Measurements from ENCODE around the gene ADCY5.

DNA sequence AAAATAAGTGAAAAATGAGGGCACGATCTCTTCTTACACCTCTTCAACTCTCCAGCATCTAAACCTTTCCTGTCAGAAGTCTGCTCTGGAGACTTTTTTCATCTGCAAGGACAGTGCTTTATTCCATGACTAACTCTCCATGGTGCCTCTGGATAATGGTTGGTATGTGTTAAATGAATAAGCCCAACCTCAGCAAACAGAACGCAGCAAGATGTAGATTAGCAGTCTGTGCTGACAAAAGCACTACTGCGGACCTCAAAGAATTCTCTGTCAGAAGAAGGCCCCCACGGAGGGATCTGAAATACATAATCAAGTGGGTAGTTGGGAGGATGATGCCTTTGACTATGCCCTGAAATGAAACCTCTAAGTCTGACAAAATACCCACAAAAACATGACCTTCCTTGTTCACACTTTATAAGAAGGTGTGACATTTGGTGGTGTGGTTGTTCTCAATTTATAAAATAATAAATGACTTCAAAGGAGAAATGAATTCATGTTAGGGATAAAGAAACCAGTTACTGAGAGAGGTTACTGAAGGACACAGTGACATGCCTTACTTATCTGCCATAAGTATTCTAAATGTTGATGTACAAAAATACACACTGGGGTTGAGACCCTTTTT, 43.2 kb upstream of the ADCY5 start:
- no peak for TF ChIP-seq CTCF (IDR thresholded peaks at IDR 0.05)
- TF ChIP-seq POLR2AphosphoS5 (IDR thresholded peaks at IDR 0.05): no peak

All from prostate gland (tissue), 2 donors.